Measurements from ENCODE around the gene LIN9. TPM values are rescaled to one million over a fixed set of nuclear protein-coding genes. Genes with fewer than 3 reads are reported as not detected.

Gene LIN9
- total and polyA plus RNA-seq, 12 donors, result 0.97 to 5.7 (median 2.1) TPM

GRCh38 chr1:226355016-226355415, 46.1 kb upstream of the LIN9 start:
- Histone ChIP-seq H3K36me3 (replicated peaks in 1 of 2) (peaks cover 0 to 4% of the 10 kb centered on the region in 2 donors), H3K27ac (no peak overlapping the region), H3K27me3 (no peaks in the 10 kb centered on the region), H3K4me3 (no peak overlapping the region), H3K9me3 (replicated peaks in 1 of 3) (no peaks in the 10 kb centered on the region), H3K4me1 (replicated peaks in 1 of 2) (no peaks in the 10 kb centered on the region)
- intact Hi-C loops (cut with DNase I), result no loop called here
- no peak for TF ChIP-seq CTCF (IDR thresholded peaks at IDR 0.05)
- no peak for TF ChIP-seq POLR2A (IDR thresholded peaks at IDR 0.05)
- DNase-seq, result no peak
- 96 to 98% (median 97%) methylated on average over 9 to 10 of the region's 10 CpGs for WGBS, 4 donors

- no peak for DNase-seq
- no peak overlapping the region for H3K27ac ChIP-seq
- H3K9me3 ChIP-seq (replicated peaks in 1 of 3), result no peaks in the 10 kb centered on the region
- TF ChIP-seq CTCF (IDR thresholded peaks at IDR 0.05) (no peak), POLR2A (IDR thresholded peaks at IDR 0.05) (no peak)
- H3K4me3 ChIP-seq, result no peak overlapping the region
- H3K36me3 ChIP-seq (replicated peaks in 1 of 2), result peaks cover 0 to under 1% of the 10 kb centered on the region in 2 donors
- no peaks in the 10 kb centered on the region for H3K4me1 ChIP-seq (replicated peaks in 1 of 2)
- H3K27me3 ChIP-seq, result no peaks in the 10 kb centered on the region
- 67 to 75% (median 72%) methylated on average over 10 to 15 of the region's 15 CpGs for WGBS, 4 donors
- intact Hi-C loops (cut with DNase I), result no loop called here
These were observed 44.9 kb upstream of the LIN9 start for GRCh38 chr1:226353698-226354525.

GRCh38 chr1:226351709-226352108, 42.7 kb upstream of the LIN9 start:
- Histone ChIP-seq H3K27ac (no peak overlapping the region), H3K9me3 (replicated peaks in 1 of 3) (no peaks in the 10 kb centered on the region), H3K27me3 (no peaks in the 10 kb centered on the region), H3K4me3 (no peak overlapping the region), H3K4me1 (replicated peaks in 1 of 2) (no peaks in the 10 kb centered on the region), H3K36me3 (replicated peaks in 1 of 2) (no peaks in the 10 kb centered on the region)
- no peak for DNase-seq
- TF ChIP-seq CTCF (IDR thresholded peaks at IDR 0.05) (no peak), POLR2A (IDR thresholded peaks at IDR 0.05) (no peak)
- intact Hi-C loops (cut with DNase I), result no loop called here
- 65 to 76% (median 70%) methylated on average over 3 of the region's 3 CpGs for WGBS, 4 donors

- intact Hi-C loops (cut with DNase I), result no loop called here
- no peaks in the 10 kb centered on the region for H3K4me1 ChIP-seq (replicated peaks in 1 of 2)
- no peak for TF ChIP-seq CTCF (IDR thresholded peaks at IDR 0.05)
- no peak for TF ChIP-seq POLR2A (IDR thresholded peaks at IDR 0.05)
- no peaks in the 10 kb centered on the region for H3K36me3 ChIP-seq (replicated peaks in 1 of 2)
- no peak overlapping the region for H3K27ac ChIP-seq
- no peaks in the 10 kb centered on the region for H3K27me3 ChIP-seq
- no peak overlapping the region for H3K4me3 ChIP-seq
- no peak for DNase-seq
- H3K9me3 ChIP-seq (replicated peaks in 1 of 3), result no peaks in the 10 kb centered on the region
- WGBS, 4 donors, result 55 to 72% (median 67%) methylated on average over 5 to 9 of the region's 9 CpGs
These were observed 41.5 kb upstream of the LIN9 start for GRCh38 chr1:226350519-226350865.
